HG03521 (cell line): ENCODE data around the gene MIDN.

Source experiments
- ATAC-seq: cut with Tn5 transposase; IDR thresholded peaks from one replicate; pipeline ENCODE4 v1.9.1; 2021; ENCODE audit warnings: mild to moderate bottlenecking, moderate library complexity; ENCODE audit not compliant: unreplicated experiment

Gene MIDN

DNA sequence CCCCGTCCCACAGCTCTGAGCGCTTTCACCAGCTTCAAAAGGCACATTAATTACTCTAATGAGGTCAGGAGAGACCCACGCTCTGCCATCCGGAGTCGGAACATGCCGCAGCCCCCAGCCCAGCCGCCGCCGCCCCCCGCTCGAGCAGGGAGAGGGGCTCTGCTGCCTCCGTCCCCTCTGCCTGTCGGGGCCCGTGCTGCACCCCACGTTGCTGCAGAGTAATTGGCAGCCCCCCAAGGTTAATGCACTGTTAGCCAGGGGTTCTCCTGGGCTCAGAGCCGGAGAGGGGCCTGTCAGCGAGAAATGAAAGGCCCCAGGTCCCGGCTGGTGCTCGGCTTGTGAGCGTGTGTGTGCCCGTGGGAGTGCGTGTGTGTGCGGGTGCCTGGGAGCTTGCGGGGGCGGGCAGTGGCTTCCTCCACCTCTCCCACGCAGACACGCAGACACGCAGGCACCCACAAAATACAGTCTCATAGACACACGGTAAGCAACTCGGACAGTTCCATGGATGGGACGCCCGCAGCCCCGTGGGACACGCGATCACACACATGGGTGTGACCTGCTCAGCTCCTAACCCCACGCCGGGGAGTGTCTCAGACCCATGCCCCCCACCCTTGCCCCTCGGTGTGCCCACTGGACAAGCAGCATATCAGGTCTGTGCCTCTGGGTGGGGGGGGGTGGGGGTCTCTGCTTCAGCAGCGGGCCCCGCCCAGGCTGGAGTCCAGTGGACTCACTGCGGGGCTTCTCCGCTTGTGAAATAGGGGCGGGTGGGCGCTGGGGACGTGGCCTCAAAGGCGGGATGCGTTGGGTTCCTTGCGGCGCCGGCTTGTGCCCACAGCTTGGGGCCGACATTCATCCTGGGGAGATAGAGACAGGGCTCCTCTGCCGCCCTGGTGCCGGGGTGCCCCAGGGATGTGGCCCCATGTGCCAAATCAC is 32.5 kb downstream of the MIDN start:
- ATAC-seq = no peak

DNA sequence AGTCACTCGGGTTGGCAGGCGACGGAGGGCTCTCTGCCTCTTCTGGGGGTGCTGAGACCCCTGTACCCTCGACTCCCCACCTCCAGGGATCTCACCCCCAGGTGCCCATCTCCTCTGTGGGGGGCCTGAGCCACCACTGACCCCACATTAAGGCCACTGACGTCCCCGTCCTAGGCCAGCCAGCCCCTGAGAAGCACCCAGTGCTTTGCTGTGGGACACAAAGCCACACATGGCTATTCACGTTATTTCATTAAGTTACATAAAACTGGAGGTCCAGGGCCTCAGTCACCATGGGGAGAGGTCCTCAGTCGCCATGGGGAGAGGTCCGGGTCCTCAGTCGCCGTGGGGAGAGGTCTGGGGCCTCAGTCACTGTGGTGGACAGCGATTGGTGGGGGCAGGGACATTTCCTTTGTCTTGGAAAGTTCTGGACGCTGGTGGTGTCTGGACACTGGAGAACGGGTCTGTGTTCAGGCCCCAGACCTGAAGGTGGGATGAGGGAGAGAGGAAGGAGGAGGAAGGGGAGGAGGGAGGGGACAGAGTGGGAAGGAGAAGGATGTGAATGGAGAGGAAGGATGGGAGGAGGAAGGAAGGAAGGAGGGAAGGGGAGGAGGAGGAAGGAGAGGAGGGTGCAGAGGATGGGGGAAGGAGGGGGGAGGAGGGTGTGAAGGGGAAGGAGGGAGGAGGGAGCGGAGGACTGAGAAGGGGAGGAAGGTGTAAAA is 33.3 kb downstream of the MIDN start:
- no peak for ATAC-seq

DNA sequence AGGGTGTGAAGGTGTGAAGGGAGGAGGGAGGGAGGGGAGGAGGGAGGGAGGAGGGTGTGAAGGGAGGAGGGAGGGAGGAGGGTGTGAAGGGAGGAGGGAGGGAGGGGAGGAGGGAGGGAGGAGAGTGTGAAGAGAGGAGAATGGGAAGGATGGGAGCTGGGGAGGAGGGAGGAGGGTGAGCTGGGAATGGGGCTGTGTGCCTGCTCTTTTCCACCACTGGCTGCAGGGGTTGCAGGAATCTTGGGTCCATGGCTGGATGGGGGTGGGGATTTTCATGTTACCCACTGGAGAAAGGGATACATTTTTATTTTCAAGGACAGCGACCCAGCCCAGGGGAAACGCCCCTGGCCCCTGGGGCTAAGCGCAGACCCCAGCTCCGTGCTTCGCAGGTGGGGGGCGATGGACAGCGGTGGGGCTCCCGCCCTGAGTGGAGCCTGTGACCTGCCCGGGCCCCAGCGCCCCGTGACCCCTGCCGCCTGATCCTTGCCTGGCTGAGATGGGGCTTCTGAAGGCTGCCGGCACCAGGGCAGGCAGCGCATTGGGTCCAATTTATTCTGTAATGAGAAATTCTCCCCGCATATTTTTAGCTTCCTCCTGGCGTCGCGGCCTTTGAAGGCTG is 34.3 kb downstream of the MIDN start:
- no peak for ATAC-seq

DNA sequence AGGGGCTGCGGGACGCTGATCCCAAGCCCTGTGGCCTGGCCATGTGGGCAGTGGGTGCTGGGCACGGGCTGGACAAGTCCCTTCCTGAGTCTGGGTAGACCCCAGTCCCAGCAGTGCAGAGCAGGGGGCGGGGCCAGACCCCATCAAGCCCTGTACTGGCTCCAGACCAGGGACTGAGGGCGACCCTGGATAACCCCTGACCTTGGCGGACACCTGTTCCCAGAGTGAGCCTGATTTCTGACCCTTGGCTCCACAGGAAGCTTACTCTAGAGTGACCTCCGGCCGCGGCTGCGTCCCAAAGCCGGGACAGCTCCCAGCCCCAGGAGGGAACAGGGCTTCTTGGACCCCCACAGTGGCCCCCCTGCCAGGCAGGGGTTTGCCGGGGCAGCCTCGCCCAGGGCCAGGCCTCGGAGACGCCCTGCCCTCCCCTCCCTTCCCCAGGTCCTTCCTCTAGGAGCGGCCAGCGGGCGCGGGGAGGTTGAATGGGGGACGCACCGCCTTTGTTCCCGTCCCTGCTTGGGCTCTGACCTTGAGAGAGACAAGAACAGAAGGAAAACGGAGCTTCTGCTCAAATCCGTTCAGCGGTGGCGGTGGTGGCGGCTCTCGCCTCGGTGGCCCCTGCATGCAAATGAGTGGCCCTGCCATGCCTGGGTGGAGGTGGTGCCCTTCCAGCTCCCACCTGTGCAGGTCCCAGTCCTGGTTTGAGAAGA is 35.0 kb downstream of the MIDN start:
- ATAC-seq = no peak

DNA sequence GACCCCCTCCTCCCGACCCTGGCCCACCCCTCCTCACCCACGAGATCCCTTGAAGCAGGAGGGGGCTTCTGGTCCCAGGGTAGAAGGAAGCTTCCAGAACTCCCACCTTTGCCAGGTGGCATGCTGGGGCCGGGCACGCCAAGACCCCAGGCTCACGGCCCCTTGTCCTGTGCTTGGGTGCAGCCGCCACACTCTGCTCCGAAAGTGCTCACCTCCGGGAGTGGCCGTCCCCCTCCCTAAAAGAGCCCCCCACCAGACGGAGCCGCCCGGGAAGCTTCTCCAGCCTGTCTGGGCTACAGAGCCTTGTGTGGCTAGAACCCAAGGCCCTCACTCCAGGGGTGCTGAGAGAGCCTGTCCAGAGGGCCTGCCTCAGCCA is 35.5 kb downstream of the MIDN start:
- no peak for ATAC-seq

DNA sequence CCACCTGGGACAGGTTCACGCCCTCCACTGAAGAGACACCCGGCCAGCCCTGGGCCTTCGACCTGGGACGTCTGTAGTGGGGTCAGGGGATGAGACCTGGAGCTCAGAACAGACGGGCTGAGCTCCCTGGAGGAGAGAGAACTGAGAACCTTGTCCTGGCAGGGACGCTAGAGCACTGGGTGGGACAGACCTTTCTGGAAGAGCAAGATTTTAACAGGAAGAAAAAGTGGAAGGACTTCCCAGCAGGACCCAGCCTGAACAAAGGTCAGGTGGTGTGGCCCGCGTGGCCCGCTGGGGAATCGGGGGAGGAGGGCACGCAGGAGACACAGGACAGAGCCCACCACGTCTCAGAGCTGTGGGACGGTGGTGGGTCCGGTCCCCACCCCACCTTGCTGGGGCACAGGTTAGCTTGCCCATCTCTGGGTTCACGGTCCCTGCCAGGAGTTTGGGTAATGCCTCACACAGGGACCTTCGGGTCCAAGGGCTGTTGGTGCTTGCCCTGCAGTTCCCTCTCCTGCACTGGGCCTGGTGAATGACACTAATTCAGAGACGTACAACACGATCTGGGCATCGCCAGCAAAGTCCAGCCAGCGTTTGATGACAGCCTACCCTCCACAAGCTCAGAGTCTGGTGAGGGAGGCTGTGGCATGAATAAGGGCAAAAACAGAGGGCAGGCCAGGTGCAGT is 36.1 kb downstream of the MIDN start:
- no peak for ATAC-seq

DNA sequence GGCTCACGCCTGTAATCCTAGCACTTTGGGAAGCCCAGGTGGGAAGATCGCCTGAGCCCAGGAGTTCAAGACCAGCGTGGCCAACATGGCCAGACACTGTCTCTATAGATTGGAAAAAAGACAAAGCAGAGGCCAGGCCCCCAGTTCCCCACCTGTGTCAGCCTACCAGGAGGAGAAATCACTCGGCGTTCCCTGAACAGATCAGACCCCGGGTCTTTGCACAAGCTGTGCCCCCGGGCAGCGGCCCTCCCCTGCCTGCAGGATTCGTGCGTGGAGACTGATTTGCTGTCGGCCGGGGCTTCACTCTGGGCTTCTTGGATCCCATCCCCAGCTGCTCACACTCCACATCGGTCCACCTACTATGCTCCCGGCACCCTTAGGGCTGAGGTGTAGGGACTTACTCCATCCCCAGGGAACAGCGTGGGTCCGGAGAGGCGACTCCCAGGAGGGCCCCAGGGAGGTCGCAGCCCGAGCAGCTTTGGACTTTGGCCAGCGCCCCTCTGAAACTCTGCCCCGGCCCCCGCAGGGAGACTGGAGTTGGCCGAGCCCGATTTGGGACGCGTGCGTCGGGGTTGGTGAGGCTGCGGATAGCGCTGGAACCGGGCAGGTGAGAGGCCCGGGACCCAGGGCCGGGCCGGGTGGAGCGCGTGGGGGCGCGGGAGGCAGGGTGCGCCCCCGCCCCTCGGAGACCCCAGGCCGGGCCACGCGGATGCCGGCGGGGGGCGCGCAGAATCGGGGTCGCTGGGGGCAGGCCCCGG is 36.8 kb downstream of the MIDN start:
- no peak for ATAC-seq

DNA sequence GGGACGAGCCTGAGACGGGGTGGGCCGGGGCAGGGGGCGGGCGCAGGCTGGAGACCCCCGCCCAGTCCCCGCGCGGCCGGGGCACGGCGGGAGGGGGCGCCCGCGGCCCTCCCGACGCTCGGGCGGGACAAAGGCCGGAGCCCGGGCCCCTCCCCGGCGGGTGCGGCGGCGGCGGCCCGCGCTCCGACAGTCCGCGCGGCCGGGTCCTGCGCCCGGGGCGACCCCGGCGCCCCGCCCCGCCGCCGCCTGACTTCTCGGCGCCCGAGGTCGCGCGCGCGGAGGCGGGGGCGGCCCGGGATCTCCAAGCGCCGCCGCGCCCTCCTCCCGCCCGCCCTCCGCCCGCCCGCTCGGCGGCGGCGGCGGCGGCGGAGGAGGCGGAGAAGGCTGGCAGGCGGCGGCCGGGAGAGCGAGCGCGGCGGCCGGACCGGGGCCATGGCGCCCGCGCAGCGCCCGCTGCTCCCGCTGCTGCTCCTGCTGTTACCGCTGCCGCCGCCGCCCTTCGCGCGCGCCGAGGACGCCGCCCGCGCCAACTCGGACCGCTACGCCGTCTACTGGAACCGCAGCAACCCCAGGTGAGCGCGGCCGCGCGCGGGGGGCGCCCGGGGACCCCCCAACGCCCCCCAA is 37.5 kb downstream of the MIDN start, which contains the start of gene EFNA2:
Gene EFNA2 (plus strand): TSS at position 137 of the 624 bp plus-strand sequence. CDS start 296 bp downstream, at position 433.
- ATAC-seq = no peak

DNA sequence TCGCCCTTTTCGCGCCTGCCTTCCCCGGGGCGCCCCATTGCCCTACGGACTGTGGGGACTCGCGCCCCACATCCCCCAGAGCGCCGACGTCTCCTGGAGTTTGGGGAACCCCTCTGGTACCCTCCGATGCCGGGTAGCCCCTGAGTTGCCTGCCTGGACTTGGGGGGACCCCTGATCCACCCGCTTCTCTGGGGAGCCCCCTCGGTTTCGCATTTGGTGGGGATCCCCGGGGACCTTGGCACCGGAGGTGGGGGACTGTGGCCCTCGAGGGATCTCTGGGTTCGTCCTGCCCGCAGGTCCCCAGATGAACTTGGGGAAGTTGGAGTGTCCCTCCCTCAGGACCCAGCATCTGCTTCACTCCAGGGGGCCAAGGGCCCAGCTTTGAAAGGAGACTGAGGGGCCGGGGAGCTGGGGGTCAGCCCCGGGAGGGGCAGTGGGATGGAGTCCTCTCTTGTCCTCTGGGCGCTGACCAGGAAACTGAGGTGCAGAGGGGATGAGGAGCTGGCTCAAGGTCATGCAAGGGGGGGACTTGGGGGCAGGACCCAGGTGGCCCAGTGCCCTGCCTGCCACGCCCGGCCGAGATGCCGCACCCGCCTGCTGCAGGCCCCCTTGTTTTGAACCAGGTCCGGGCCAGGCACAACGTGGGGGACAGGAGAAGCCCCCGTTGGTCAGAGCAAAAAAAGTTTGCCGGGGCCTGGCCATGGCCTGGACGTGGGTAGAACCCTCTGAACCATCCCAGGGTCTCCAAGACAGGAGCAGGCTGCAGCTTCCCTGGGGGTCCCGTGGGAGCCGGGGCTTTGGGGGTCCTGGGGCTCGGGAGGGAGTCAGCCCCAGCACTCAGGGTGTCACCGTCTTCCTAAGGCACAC is 38.3 kb downstream of the MIDN start:
- no peak for ATAC-seq

DNA sequence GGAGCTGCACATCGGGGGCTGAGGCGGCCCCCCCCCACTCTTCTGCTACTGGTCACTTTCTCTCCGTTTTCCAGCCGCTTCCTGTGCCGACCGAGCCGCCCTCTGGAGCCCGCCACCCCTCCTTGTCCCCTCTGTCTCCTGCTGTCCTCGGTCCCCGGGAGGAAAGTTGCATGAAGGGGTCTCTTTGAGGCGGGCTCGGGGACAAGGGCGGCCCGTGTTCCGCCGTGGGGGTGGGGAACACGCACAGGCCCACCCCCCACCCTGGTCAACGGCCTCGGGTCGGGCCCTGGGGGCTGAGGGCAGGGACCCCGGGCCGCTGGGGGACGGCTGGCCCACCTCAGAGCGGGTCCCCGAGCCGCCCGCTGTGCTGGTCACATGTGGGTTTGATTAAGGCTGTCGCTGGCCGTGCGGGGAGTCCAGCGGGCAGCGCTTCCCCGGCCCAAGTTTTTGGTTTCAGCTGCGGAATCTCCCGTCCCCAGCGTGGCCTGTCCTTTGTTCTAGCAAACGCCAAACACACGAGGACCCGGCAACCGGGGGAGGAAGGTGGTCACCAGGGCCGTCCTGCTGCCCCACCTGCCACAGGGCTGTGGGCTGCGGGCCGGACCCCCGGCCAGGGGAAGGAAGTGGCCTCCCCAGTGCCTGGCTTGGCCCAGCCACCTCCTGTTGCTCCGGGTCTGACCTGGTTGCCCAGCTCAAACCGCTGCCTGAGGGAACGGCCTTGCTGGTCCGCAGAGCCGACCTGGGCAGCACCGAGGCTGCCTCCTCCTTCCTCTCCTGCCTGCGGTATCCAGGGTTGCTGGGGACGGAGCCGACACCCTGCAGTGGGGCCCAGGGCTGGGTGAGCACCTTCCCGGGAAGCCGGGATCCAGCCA is 39.2 kb downstream of the MIDN start:
- no peak for ATAC-seq

DNA sequence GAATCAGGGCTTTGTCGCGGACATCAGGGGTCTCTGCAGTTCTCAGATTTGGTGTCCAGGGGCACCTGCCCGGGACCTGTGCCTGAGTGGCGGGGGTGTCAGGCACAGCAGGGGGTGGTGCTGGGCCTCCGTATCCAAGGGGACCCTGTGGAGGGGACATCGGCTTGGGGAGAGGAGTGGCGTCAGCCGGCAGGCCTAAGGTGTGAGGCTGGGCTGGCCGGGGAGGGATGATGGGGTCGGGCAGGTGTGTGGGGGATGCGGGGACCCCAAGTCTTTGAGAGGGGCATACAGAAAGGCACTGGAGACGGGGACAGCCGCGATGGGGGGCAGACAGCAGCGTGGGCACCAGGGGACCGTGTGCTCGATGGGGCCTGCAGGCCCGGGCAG is 39.8 kb downstream of the MIDN start:
- ATAC-seq = no peak

DNA sequence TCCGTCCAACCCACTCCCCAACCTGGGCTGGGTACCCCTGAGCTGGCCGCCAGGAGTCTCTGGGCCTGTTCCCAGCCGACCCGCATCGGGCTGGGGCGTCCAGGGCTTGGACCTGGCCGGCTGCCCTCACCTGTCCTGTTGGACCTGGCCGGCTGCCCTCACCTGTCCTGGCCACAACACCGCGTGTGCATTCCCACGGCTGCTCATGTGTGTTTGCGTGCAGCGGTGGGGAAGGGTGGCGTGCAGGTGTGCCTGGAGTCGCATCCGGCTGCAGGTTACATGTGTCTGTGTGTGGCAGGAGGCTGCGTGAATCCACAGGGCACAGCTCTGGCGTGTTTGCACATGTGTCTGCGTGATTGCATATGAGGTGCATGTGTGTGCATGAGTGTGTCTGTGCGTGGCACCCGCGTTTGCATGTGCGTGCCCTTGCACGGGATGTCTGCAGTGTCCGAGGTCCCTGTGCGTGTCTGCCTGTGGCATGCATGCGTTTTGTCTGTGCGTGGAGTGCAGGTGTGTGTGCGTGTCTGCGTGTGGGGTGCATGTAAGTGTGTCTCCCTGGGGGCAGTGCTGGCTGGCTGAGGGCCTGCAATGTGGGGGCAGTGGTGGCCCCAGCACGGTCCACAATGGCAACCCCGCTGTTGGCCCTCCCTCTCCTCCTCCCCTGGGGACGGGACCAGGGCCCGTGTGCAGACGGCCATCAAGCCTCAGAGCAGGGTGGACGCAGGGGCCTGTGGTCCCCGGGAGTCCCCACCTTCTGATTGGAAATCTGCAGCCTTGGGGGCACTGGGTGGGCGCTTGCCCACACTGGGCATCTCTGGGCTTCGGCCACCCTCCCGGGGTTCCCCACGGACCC is 40.7 kb downstream of the MIDN start:
- no peak for ATAC-seq

DNA sequence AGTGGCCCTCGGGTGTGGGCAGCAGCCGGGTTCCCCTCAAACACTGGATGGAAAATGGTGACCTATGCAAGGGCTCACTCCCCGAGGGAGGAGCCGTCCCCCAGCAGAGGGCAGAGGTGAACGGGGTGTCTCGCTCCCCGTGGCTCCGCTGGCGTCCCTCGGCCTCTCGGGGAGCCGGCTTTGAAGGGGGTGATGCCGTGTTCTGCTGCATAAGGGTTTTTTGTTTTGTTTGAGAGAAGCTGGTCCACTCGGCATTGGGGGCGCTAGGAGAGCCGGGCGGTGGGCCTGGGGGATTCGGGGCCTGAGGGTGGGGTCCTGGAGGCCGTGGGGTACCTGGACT is 41.3 kb downstream of the MIDN start:
- no peak for ATAC-seq

DNA sequence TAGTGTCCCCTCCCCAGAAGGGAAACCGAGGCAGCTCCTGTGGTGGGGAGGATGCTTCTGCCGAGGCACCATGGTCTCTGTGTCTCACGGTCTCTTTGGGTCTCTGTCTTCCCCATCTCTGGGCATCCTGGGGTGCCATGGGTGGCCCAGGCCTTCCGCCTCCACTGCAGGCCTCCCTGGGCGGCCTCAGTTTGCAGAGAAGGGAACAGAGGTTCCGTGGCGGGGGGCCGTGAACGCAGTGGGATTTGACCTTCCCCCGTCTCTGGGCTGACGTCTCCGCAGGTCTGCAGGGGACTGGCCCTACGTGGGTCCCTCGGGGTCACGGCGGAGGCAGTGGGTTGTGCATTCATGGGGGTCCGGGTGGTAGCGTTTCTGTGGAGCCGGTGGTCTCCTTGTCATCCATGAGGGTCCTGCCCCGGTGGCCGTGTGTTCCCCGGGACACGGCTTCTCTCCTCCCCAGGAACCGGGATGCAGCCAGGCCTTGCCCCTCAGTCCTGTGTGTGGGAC is 41.9 kb downstream of the MIDN start:
- no peak for ATAC-seq

DNA sequence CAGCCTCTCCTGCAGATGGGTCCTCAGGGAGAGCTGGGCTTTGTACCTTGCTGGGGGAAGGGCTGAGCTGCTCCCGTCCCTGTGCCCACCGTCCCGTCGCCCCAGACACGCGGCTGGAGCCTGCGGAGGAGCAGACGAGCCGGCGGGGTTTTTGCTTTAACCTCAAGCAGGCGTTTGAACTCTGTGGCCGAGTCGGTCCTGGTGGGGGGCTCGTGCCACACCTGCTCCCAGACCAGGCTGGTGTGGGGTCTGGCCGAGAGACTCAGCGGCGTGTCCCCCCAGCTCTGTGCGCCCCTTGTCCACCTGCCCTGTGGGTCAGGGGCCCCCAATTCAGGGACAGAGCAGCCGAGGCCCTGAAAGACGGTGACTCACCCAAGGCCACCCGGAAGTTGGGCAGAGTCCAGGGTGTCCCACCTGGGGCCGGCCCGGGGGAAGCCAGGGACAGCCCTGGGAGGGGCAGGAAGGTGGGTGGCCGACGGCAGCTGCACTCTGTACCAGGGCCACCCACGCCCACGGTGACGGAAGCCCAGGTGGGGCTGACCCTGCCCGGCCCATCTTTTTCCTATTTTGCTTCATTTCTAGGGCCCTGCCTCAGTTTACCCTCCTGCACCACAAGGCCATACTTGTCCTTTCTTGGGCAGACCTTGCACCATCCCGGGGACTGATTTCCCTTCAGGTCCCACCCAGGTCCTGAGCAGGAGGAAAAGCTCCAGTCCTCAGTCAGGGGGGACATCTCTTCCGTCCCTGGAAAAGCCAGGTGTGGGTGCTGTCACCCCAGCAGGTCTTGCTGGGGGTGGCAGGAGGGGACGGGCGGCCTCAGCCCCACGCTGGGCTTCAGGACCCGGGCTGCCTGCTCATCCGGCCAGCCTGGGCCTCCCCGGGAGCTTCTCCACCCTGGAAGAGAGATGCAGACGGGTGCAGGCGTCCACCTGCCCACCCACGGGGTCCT is 42.6 kb downstream of the MIDN start:
- no peak for ATAC-seq
